Calu3 (cell line): ENCODE data around the gene ARSG. TPM values are rescaled to one million over a fixed set of nuclear protein-coding genes. Genes with fewer than 3 reads are reported as not detected.

Experiments used
- BruUV-seq: library from RNA; stranded (reverse); fragments of 400-500 nt; replicated peaks from 2 replicates; lab custom pipeline; 2021; lab: Mats Ljungman, UMichigan
- CTCF ChIA-PET: fragments of 300-600 bp; sonication (Branson Sonifier 250); formaldehyde crosslinking; loops from one replicate; lab custom pipeline; 2022; ENCODE audit warnings: antibody characterized with exemption; lab: Charles Lee
- DNase-seq: peaks from one replicate; pipeline ENCODE4 v3.0.0; 2022
- H3K27ac Mint-ChIP-seq: one replicate; pipeline ENCODE4 v1.8.0; 2022; ENCODE audit warnings: mixed read lengths; ENCODE audit not compliant: unreplicated experiment
- H3K27me3 Mint-ChIP-seq: one replicate; pipeline ENCODE4 v1.8.0; 2022; ENCODE audit warnings: mixed read lengths; ENCODE audit not compliant: unreplicated experiment
- H3K36me3 Mint-ChIP-seq: one replicate; pipeline ENCODE4 v1.8.0; 2022; ENCODE audit warnings: mild to moderate bottlenecking, moderate library complexity, mixed read lengths; ENCODE audit not compliant: insufficient read depth, unreplicated experiment
- H3K4me1 Mint-ChIP-seq: one replicate; pipeline ENCODE4 v1.8.0; 2022; ENCODE audit warnings: mild to moderate bottlenecking, low read depth, mixed read lengths; ENCODE audit not compliant: unreplicated experiment
- H3K4me3 Mint-ChIP-seq: one replicate; pipeline ENCODE4 v1.8.0; 2022; ENCODE audit warnings: mild to moderate bottlenecking, low read depth, moderate library complexity, mixed read lengths; ENCODE audit not compliant: unreplicated experiment
- H3K9me3 Mint-ChIP-seq: one replicate; pipeline ENCODE4 v1.8.0; 2022; ENCODE audit warnings: low read depth, mixed read lengths; ENCODE audit not compliant: unreplicated experiment
- intact Hi-C: fragments of 100-400 bp; cut with micrococcal nuclease; formaldehyde crosslinking; loops from one replicate; pipeline ENCODE4 v1.10.0; 2022; ENCODE audit not compliant: unreplicated experiment
- total RNA-seq: library from RNA; stranded (reverse); gene quantifications from 2 replicates; pipeline ENCODE4 v1.2.3, GENCODE V29; 2022
- TF ChIP-seq, protein P1 (sequence below): fragments of 200-600 bp; IDR thresholded peaks from one replicate; pipeline ENCODE4 v1.8.0; 2022; ENCODE audit warnings: antibody characterized with exemption; ENCODE audit not compliant: unreplicated experiment

ARSG gene
- total RNA-seq, 1 experiment from 2014 or later = 1.4 TPM

GRCh38 chr17:68453991-68454665, 162.8 kb downstream of the ARSG start:
- CTCF ChIA-PET = no interaction called here
- Mint-ChIP-seq H3K36me3 (peaks cover 30% of the 10 kb centered on the region), H3K4me3 (no peak overlapping the region), H3K27ac (no peak overlapping the region), H3K4me1 (peaks cover 9% of the 10 kb centered on the region), H3K9me3 (no peaks in the 10 kb centered on the region), H3K27me3 (no peaks in the 10 kb centered on the region)
- BruUV-seq = no TSS peak
- TF ChIP-seq, protein P1, sequence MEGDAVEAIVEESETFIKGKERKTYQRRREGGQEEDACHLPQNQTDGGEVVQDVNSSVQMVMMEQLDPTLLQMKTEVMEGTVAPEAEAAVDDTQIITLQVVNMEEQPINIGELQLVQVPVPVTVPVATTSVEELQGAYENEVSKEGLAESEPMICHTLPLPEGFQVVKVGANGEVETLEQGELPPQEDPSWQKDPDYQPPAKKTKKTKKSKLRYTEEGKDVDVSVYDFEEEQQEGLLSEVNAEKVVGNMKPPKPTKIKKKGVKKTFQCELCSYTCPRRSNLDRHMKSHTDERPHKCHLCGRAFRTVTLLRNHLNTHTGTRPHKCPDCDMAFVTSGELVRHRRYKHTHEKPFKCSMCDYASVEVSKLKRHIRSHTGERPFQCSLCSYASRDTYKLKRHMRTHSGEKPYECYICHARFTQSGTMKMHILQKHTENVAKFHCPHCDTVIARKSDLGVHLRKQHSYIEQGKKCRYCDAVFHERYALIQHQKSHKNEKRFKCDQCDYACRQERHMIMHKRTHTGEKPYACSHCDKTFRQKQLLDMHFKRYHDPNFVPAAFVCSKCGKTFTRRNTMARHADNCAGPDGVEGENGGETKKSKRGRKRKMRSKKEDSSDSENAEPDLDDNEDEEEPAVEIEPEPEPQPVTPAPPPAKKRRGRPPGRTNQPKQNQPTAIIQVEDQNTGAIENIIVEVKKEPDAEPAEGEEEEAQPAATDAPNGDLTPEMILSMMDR = no peak
- DNase-seq = no peak
- intact Hi-C loops = no loop called here

GRCh38 chr17:68455901-68456338, 164.6 kb downstream of the ARSG start:
- CTCF ChIA-PET = no interaction called here
- TF ChIP-seq, protein P1 = no peak
- Mint-ChIP-seq H3K27ac (peak overlapping the region; percentile 78), H3K4me3 (peak overlapping the region; percentile 88), H3K9me3 (no peaks in the 10 kb centered on the region), H3K36me3 (peaks cover 23% of the 10 kb centered on the region), H3K27me3 (no peaks in the 10 kb centered on the region), H3K4me1 (peaks cover 12% of the 10 kb centered on the region)
- BruUV-seq = TSS peak; percentile 43
- intact Hi-C loops = loop anchor here (2.0 kb wide), 1 partner anchor 19 kb away; no protein-coding TSS in a partner anchor
- DNase-seq = no peak

- intact Hi-C loops = loop anchor here (2.0 kb wide), 1 partner anchor 20 kb away; no protein-coding TSS in a partner anchor
- no TSS peak for BruUV-seq
- CTCF ChIA-PET = interaction anchor here (0.5 to 1.0 kb wide), 4 partner anchors 191 to 447 kb away, joined by 3 to 6 read pairs (median 4); no protein-coding TSS in a partner anchor
- H3K27ac Mint-ChIP-seq = peak overlapping the region; percentile 78
- DNase-seq = peak; percentile 74
- no peaks in the 10 kb centered on the region for H3K27me3 Mint-ChIP-seq
- peak overlapping the region; percentile 88 for H3K4me3 Mint-ChIP-seq
- peaks cover 12% of the 10 kb centered on the region for H3K4me1 Mint-ChIP-seq
- TF ChIP-seq, protein P1 = no peak
- peaks cover 23% of the 10 kb centered on the region for H3K36me3 Mint-ChIP-seq
- no peaks in the 10 kb centered on the region for H3K9me3 Mint-ChIP-seq
These were observed 165.3 kb downstream of the ARSG start for GRCh38 chr17:68456339-68457167.

DNA sequence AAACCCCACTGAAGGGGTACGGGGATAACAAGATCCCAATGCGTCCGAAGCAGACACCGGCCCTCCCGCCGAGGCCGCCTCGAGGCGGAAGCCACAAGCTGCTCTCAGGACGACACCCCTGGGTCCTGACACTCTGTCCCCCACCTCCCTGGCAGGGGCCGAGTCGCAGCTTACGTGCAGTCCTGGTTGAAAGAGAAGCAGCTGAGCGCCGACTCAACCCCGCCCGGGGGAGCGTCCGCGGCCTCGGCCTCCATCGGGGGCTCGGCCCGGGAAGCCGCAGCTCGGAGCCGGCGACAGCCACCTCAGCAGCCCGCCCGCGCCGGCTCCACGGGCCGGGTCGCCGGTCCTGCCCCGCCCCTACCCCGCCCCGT, 165.9 kb downstream of the ARSG start, which contains the start of gene WIPI1:
Gene WIPI1 (minus strand): TSS at position 329 of the 371 bp plus-strand sequence. CDS start 75 bp downstream, at position 254.
- Mint-ChIP-seq H3K27me3 (no peaks in the 10 kb centered on the region), H3K27ac (peak within 1 kb of the TSS; percentile 78), H3K36me3 (peaks cover 23% of the 10 kb centered on the region), H3K9me3 (no peaks in the 10 kb centered on the region), H3K4me3 (peak within 1 kb of the TSS; percentile 88), H3K4me1 (peaks cover 12% of the 10 kb centered on the region)
- CTCF ChIA-PET = interaction anchor here (0.5 to 1.0 kb wide), 4 partner anchors 191 to 448 kb away, joined by 3 to 6 read pairs (median 4); no protein-coding TSS in a partner anchor
- TF ChIP-seq, protein P1 = no peak
- no TSS peak for BruUV-seq
- intact Hi-C loops = loop anchor here (2.0 kb wide), 1 partner anchor 20 kb away; no protein-coding TSS in a partner anchor
- no peak for DNase-seq
